Cardiac muscle cell (in vitro differentiated cells and primary cell): ENCODE measurements around the gene HOXD13. TPM values are rescaled to one million over a fixed set of nuclear protein-coding genes. Genes with fewer than 3 reads are reported as not detected.

Source experiments
- DNase-seq, 2 donors: peaks; one replicate each; pipeline versions ENCODE4 v3.0.0 to v3.0.0-alpha.2; 2010 to 2017; ENCODE audit warnings: low read depth in 1 of 2, low spot score in 1 of 2
- H3K27ac ChIP-seq: fragments of 200-600 bp; sonication (generic); 2 replicates; pipeline ENCODE4 v1.5.1; 2016
- H3K27me3 ChIP-seq: fragments of 200-600 bp; sonication (generic); 2 replicates; pipeline ENCODE4 v1.6.0; 2016; ENCODE audit warnings: control low read depth
- H3K36me3 ChIP-seq: fragments of 200-600 bp; sonication (generic); 2 replicates; pipeline ENCODE4 v1.5.1; 2016; ENCODE audit warnings: control low read depth
- H3K4me1 ChIP-seq: fragments of 200-600 bp; sonication (generic); 2 replicates; pipeline ENCODE4 v1.8.1; 2017; ENCODE audit warnings: low read depth, mild to moderate bottlenecking, mixed run types
- H3K4me3 ChIP-seq: fragments of 200-600 bp; sonication (generic); 2 replicates; pipeline ENCODE4 v1.5.1; 2016; ENCODE audit warnings: mild to moderate bottlenecking
- H3K9me3 ChIP-seq: fragments of 200-600 bp; sonication (generic); 2 replicates; pipeline ENCODE4 v1.5.1; 2017; ENCODE audit warnings: low read depth, mild to moderate bottlenecking, control low read depth
- CTCF ChIP-seq: IDR thresholded peaks from 2 replicates; pipeline ENCODE4 v1.5.1; 2012; ENCODE audit warnings: low read depth, mild to moderate bottlenecking, low read length
- polyA plus RNA-seq: library from polyadenylated mRNA; unstranded; fragments of >200 nt; fragmentation: Nextera tagmentation; extraction: Ambion mirVana; gene quantifications from 2 replicates; pipeline ENCODE4 v1.2.1, GENCODE V29; 2016
- total RNA-seq: library from RNA; depleted of rRNA; stranded (reverse); fragments of >200 nt; gene quantifications from 2 replicates; pipeline ENCODE4 v1.2.3, GENCODE V29; 2016

The HOXD13 gene
- total and polyA plus RNA-seq, 2 experiments from 2014 or later: not detected

DNA sequence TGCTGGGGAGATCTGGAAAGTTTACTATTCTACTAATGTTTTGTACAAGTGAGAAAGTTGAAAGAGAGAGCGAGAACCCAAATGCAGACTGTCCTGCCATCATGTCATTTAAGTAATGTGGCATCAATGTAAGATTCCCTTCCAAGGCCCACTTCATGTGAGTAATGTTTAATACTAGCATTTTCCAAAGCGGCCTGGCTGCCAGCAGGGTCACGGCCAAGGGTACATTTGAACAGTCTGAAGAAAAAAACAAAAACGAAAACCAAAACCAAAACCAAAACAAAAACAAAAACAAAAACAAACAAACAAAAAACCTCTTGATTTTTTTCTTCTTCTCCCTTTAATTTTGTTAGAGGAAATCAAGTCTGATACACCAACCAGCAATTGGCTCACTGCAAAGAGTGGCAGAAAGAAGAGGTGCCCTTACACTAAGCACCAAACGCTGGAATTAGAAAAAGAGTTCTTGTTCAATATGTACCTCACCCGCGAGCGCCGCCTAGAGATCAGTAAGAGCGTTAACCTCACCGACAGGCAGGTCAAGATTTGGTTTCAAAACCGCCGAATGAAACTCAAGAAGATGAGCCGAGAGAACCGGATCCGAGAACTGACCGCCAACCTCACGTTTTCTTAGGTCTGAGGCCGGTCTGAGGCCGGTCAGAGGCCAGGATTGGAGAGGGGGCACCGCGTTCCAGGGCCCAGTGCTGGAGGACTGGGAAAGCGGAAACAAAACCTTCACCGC, 26.2 kb downstream of the HOXD13 start:
- Histone ChIP-seq H3K9me3 (no peaks in the 10 kb centered on the region), H3K4me1 (no peaks in the 10 kb centered on the region), H3K36me3 (no peaks in the 10 kb centered on the region), H3K27ac (no peak overlapping the region), H3K27me3 (peaks cover 100% of the 10 kb centered on the region), H3K4me3 (no peak overlapping the region)
- TF ChIP-seq CTCF: peak; percentile 44
- no peak for DNase-seq

DNA sequence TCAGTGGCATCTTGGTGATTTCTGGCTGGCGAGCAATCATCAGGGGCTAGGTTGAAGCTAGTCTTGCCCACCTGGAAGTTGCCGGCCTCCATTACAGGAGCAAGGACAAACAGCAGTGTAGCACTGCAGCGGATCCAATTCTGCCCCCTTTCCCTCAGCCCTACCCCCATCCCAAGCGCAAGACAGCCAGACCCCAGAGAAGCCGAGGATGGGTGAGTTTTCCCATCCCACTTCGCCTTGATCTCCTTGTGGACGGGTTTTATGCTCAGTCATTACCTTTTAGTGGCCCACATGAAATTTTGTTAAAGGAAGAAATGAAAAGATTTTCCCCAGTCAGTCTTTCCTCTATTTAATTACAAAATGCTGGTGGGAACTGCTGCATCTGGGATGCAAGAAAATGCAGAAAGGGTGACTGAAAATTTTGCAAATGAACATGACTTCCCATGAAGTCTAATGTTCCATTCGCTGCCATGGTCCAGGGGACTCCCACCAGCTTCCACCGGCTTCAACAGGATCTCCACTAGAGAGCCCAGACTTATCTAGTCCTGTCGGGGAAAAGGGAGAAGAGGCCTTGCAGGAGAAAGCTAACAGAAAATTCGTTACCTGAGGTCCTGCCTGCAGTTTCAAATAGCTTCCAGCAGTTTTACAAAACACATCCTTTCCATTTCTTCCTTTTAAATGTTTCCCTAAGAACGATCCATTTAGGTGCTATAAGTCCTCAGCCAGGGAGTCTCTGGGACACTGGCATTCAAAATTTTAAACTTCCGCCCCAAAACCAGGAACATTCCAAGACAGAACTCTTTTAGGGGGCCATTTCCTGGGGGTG, 28.1 kb downstream of the HOXD13 start:
- Histone ChIP-seq H3K4me1 (no peaks in the 10 kb centered on the region), H3K9me3 (no peaks in the 10 kb centered on the region), H3K4me3 (no peak overlapping the region), H3K27ac (no peak overlapping the region), H3K27me3 (peaks cover 100% of the 10 kb centered on the region), H3K36me3 (no peaks in the 10 kb centered on the region)
- DNase-seq: no peak
- no peak for TF ChIP-seq CTCF

- H3K4me3 ChIP-seq: no peak overlapping the region
- no peak for DNase-seq
These were observed 28.9 kb downstream of the HOXD13 start for GRCh38 chr2:176121190-176122051.

DNA sequence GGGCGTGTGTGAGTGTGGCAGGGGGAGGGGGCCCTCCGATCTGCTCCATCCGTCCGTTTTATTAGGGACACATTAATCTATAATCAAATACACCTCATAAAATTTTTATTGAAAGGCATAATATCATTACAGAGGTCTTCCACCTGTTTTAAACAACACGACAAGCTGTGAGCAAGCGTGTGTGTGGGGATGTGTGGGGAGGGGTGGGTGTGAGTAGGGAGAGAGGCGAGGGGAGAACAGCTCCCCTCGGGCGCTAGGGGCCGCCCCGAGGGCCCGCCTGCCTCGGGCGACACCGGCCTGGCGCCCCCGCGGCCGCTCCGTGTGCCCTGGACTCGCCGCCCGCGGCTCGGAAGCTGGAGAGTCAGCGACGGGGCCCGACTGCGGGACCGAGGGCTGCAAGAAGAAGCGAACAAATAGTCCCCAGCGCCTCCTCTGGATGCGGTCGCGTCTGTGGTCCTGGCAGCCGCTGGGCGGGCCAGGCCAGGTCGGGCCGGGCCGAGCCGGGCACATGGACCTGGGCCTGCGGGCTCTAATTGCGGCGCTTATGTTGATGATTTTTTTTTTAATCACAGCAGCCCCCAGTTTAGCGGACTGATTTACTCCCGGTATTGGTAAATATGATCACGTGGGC, 29.6 kb downstream of the HOXD13 start:
- Histone ChIP-seq H3K4me1 (no peaks in the 10 kb centered on the region), H3K36me3 (no peaks in the 10 kb centered on the region), H3K9me3 (no peaks in the 10 kb centered on the region), H3K27ac (no peak overlapping the region), H3K27me3 (peaks cover 100% of the 10 kb centered on the region), H3K4me3 (peak overlapping the region; percentile 30)
- no peak for DNase-seq
- TF ChIP-seq CTCF: no peak

More at GRCh38 chr2:176121190-176122051, 28.9 kb downstream of the HOXD13 start:
- TF ChIP-seq CTCF: no peak
- Histone ChIP-seq H3K4me1 (no peaks in the 10 kb centered on the region), H3K36me3 (no peaks in the 10 kb centered on the region), H3K9me3 (no peaks in the 10 kb centered on the region), H3K27ac (no peak overlapping the region), H3K27me3 (peaks cover 100% of the 10 kb centered on the region)
